ENCODE measurements around the gene CAT.
A peak's percentile ranks its signal among the peaks of the same experiment; 100 is the strongest.

GRCh38 chr11:34492806-34493414, 54.2 kb downstream of the CAT start:
- TF ChIP-seq CTCF (IDR thresholded peaks at IDR 0.05) (peak in 2 of 3 experiments; percentile 54 to 73), POLR2A (IDR thresholded peaks at IDR 0.05) (no peak)

All from testis (tissue), 2 donors.